HEK293T (cell line): ENCODE data around the gene DPP3.

Source experiments
- ARNT ChIP-seq: fragments of 450-650 bp; IDR thresholded peaks from 2 replicates; pipeline ENCODE4 v1.6.1; 2017; ENCODE audit warnings: mild to moderate bottlenecking
- BHLHE40 ChIP-seq: fragments of 450-650 bp; IDR thresholded peaks from 2 replicates; pipeline ENCODE4 v1.6.1; 2016; ENCODE audit warnings: mild to moderate bottlenecking, moderate library complexity, borderline replicate concordance
- ELF4 ChIP-seq: fragments of 450-650 bp; IDR thresholded peaks from 2 replicates; pipeline ENCODE4 v1.6.1; 2017; ENCODE audit warnings: antibody characterized with exemption
- FOXA1 ChIP-seq: fragments of 450-650 bp; IDR thresholded peaks from 2 replicates; pipeline ENCODE4 v1.6.1; 2016; ENCODE audit warnings: mild to moderate bottlenecking
- FOXM1 ChIP-seq: fragments of 450-650 bp; IDR thresholded peaks from 2 replicates; pipeline ENCODE4 v1.6.1; 2017; ENCODE audit warnings: mild to moderate bottlenecking, borderline replicate concordance
- HDGF ChIP-seq: fragments of 450-650 bp; IDR thresholded peaks from 2 replicates; pipeline ENCODE4 v1.6.1; 2017; ENCODE audit warnings: antibody characterized with exemption, borderline replicate concordance
- L3MBTL2 ChIP-seq: fragments of 450-650 bp; conservative IDR thresholded peaks from 2 replicates; pipeline ENCODE4 v1.6.1; 2016; ENCODE audit warnings: mild to moderate bottlenecking
- NFRKB ChIP-seq: fragments of 450-650 bp; IDR thresholded peaks from 2 replicates; pipeline ENCODE4 v1.6.1; 2016; ENCODE audit warnings: mild to moderate bottlenecking, moderate library complexity
- SP1 ChIP-seq: fragments of 450-650 bp; IDR thresholded peaks from 2 replicates; pipeline ENCODE4 v1.6.1; 2017
- SUZ12 ChIP-seq: fragments of 450-650 bp; IDR thresholded peaks from 2 replicates; pipeline ENCODE4 v1.6.1; 2016; ENCODE audit warnings: mild to moderate bottlenecking
- TARDBP ChIP-seq: fragments of 450-650 bp; IDR thresholded peaks from 2 replicates; pipeline ENCODE4 v1.6.1; 2016

DNA sequence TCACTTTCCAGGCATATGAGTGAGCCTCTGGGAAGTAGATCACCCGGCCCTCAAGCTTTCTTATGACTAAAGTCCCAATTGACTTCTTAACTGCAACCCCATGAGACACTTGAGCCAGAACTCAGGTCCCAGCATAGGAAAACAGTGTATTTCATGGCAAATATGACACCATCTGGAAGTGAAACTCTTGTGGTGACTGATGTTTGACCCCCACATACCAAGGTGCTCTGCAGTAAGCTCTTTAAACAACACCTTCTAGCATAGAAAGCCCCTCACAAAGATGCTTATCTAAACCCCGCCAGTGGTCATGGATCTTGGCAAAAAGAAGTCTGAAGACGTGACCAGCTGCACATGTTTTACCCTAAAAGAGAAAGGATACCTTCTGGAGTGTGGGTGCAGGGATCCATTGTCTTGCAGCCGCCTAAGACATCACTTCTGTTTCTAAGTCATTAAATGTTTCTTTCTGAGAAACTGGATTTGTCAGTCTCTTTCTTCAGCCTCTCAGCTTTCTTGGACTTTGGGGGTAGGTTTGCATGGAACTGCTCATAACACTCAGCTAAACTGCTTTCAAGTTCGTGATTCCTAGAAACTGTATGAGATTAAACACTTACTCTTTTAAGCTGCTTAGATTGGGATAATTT lies 21.0 kb upstream of the DPP3 start:
- TF ChIP-seq SUZ12, result no peak
- no peak for TF ChIP-seq FOXA1
- TF ChIP-seq BHLHE40, result no peak
- TF ChIP-seq FOXM1, result no peak
- no peak for TF ChIP-seq L3MBTL2
- TF ChIP-seq TARDBP, result no peak
- no peak for TF ChIP-seq HDGF
- TF ChIP-seq ELF4, result no peak
- no peak for TF ChIP-seq SP1
- TF ChIP-seq ARNT, result no peak
- no peak for TF ChIP-seq NFRKB
